Caco-2 (cell line): ENCODE measurements around the gene TPCN1. TPM values are rescaled to one million over a fixed set of nuclear protein-coding genes. Genes with fewer than 3 reads are reported as not detected.
"Not testable (repeated sequence)": the region's sequence is repeated elsewhere in the genome, so short reads cannot be mapped to it uniquely, and the experiment has no call there.

Experiments used
- BruUV-seq: library from RNA; stranded (reverse); fragments of 400-500 nt; replicated peaks from 2 replicates; lab custom pipeline; 2021; lab: Mats Ljungman, UMichigan
- CTCF ChIA-PET: fragments of 300-600 bp; sonication (Branson Sonifier 250); formaldehyde crosslinking; loops from one replicate; lab custom pipeline; 2022; ENCODE audit warnings: antibody characterized with exemption; lab: Charles Lee
- POLR2A ChIA-PET: fragments of 300-600 bp; sonication (Branson Sonifier 250); formaldehyde crosslinking; loops from one replicate; lab custom pipeline; 2022; ENCODE audit warnings: antibody characterized with exemption; lab: Charles Lee
- DNase-seq, 2 experiments: peaks; one replicate each; pipeline versions ENCODE4 v3.0.0 to v3.0.0-alpha.2; 2020 to 2022
- H3K27me3 ChIP-seq: replicated peaks from 2 replicates; pipeline ENCODE4 v1.6.0; 2011; ENCODE audit warnings: low read length; ENCODE audit not compliant: control insufficient read depth, insufficient read depth
- H3K36me3 ChIP-seq: 2 replicates; pipeline ENCODE4 v1.5.1; 2011; ENCODE audit warnings: low read length; ENCODE audit not compliant: control insufficient read depth, insufficient read depth
- H3K4me1 ChIP-seq: fragments of 250-450 bp; sonication (Bioruptor Pico); 2 replicates; pipeline ENCODE4 v1.5.1; 2020; ENCODE audit warnings: mild to moderate bottlenecking
- H3K4me3 ChIP-seq: 2 replicates; pipeline ENCODE4 v1.5.1; 2011; ENCODE audit warnings: low read depth, mild to moderate bottlenecking, control low read depth, low read length
- H3K9me3 ChIP-seq: fragments of 250-450 bp; sonication (Bioruptor Pico); 2 replicates; pipeline ENCODE4 v1.5.1; 2020; ENCODE audit warnings: mild to moderate bottlenecking, moderate library complexity
- H3K27ac Mint-ChIP-seq: one replicate; pipeline ENCODE4 v1.8.0; 2022; ENCODE audit warnings: mixed read lengths; ENCODE audit not compliant: unreplicated experiment
- H3K27me3 Mint-ChIP-seq: one replicate; pipeline ENCODE4 v1.8.0; 2022; ENCODE audit warnings: mixed read lengths; ENCODE audit not compliant: insufficient read depth, unreplicated experiment
- H3K36me3 Mint-ChIP-seq: one replicate; pipeline ENCODE4 v1.8.0; 2022; ENCODE audit warnings: mild to moderate bottlenecking, mixed read lengths; ENCODE audit not compliant: insufficient read depth, unreplicated experiment
- H3K4me1 Mint-ChIP-seq: one replicate; pipeline ENCODE4 v1.8.0; 2022; ENCODE audit warnings: low read depth, mixed read lengths; ENCODE audit not compliant: unreplicated experiment
- H3K4me3 Mint-ChIP-seq: one replicate; pipeline ENCODE4 v1.8.0; 2022; ENCODE audit warnings: mild to moderate bottlenecking, moderate library complexity, mixed read lengths; ENCODE audit not compliant: unreplicated experiment
- H3K9me3 Mint-ChIP-seq: one replicate; pipeline ENCODE4 v1.8.0; 2022; ENCODE audit warnings: mixed read lengths; ENCODE audit not compliant: unreplicated experiment
- CTCF ChIP-seq, 2 experiments: fragments of 200-600 bp in 1 of 2; IDR thresholded peaks; 1 replicate in 1 of 2; 2 replicates in 1 of 2; pipeline versions ENCODE4 v1.5.1 to v1.8.0; 2011 to 2022; ENCODE audit warnings: antibody characterized with exemption in 1 of 2, control low read depth in 1 of 2, inconsistent platforms in 1 of 2, low read depth in 1 of 2, low read length in 1 of 2, mild to moderate bottlenecking in 1 of 2, moderate library complexity in 1 of 2; ENCODE audit not compliant: insufficient read depth in 1 of 2, severe bottlenecking in 1 of 2, unreplicated experiment in 1 of 2
- intact Hi-C: fragments of 100-400 bp; cut with micrococcal nuclease; formaldehyde crosslinking; loops from one replicate; pipeline ENCODE4 v1.10.0; 2022; ENCODE audit not compliant: unreplicated experiment
- total RNA-seq: library from RNA; stranded (reverse); gene quantifications from 2 replicates; pipeline ENCODE4 v1.2.3, GENCODE V29; 2022

TPCN1 gene
- total RNA-seq, 1 experiment from 2014 or later = 54.4 TPM

GRCh38 chr12:113203852-113204760 lies 17.2 kb upstream of the TPCN1 start:
- intact Hi-C loops = no loop called here
- CTCF ChIA-PET = no interaction called here

GRCh38 chr12:113204804-113205203 lies 16.5 kb upstream of the TPCN1 start:
- H3K36me3 ChIP-seq = no peaks in the 10 kb centered on the region
- no TSS peak for BruUV-seq
- Mint-ChIP-seq H3K27me3 (no peaks in the 10 kb centered on the region), H3K27ac (no peak overlapping the region), H3K36me3 (no peaks in the 10 kb centered on the region), H3K4me1 (no peaks in the 10 kb centered on the region), H3K4me3 (no peak overlapping the region), H3K9me3 (no peaks in the 10 kb centered on the region)
- no peaks in the 10 kb centered on the region for H3K9me3 ChIP-seq
- no peaks in the 10 kb centered on the region for H3K4me1 ChIP-seq
- CTCF ChIA-PET = no interaction called here
- no peak for TF ChIP-seq CTCF (IDR thresholded peaks at IDR 0.05; ENCODE audit: insufficient read depth in 1 of 2, low read depth in 1 of 2, low read length in 1 of 2, severe bottlenecking in 1 of 2, unreplicated experiment in 1 of 2)
- H3K27me3 ChIP-seq = no peaks in the 10 kb centered on the region
- DNase-seq = no peak
- intact Hi-C loops = no loop called here
- H3K4me3 ChIP-seq = no peak overlapping the region
- POLR2A ChIA-PET = interaction anchor here (0.9 kb wide), 1 partner anchor 41 kb away, joined by 4 read pairs; no protein-coding TSS in a partner anchor

More at GRCh38 chr12:113203852-113204760, 17.2 kb upstream of the TPCN1 start:
- Mint-ChIP-seq H3K4me3 (no peak overlapping the region), H3K4me1 (no peaks in the 10 kb centered on the region), H3K36me3 (no peaks in the 10 kb centered on the region), H3K9me3 (no peaks in the 10 kb centered on the region), H3K27ac (no peak overlapping the region), H3K27me3 (no peaks in the 10 kb centered on the region)
- no TSS peak for BruUV-seq
- no peaks in the 10 kb centered on the region for H3K36me3 ChIP-seq
- H3K27me3 ChIP-seq = no peaks in the 10 kb centered on the region
- H3K9me3 ChIP-seq = no peaks in the 10 kb centered on the region
- TF ChIP-seq CTCF (IDR thresholded peaks at IDR 0.05; ENCODE audit: insufficient read depth in 1 of 2, low read depth in 1 of 2, low read length in 1 of 2, severe bottlenecking in 1 of 2, unreplicated experiment in 1 of 2) = no peak
- no peak overlapping the region for H3K4me3 ChIP-seq
- no peaks in the 10 kb centered on the region for H3K4me1 ChIP-seq
- no peak for DNase-seq
- POLR2A ChIA-PET = interaction anchor here (0.6 to 0.9 kb wide), 2 partner anchors 41 to 140 kb away, joined by 4 to 13 read pairs; no protein-coding TSS in a partner anchor

GRCh38 chr12:113206802-113207201 lies 14.5 kb upstream of the TPCN1 start:
- H3K4me3 ChIP-seq, H3K27me3 ChIP-seq, H3K27me3 Mint-ChIP-seq, H3K9me3 Mint-ChIP-seq, H3K27ac Mint-ChIP-seq, H3K4me1 Mint-ChIP-seq, H3K4me3 Mint-ChIP-seq, H3K9me3 ChIP-seq, intact Hi-C loops, CTCF ChIA-PET, DNase-seq, POLR2A ChIA-PET, H3K36me3 ChIP-seq, H3K36me3 Mint-ChIP-seq, H3K4me1 ChIP-seq, BruUV-seq: not testable (repeated sequence)
